Activated naive CD8-positive, alpha-beta T cell treated with anti-CD3 and anti-CD28 coated beads, Interleukin-2, amount 50 U/mL, for 24 hours (primary cell): ENCODE measurements around the gene P2RY2.

Source experiments
- ATAC-seq: fragments of 150-1000 bp; cut with Tn5 transposase; one replicate; pipeline ENCODE4 v1.10.0; 2021
- DNase-seq: peaks from one replicate; pipeline ENCODE4 v3.0.0; 2021
- H3K27ac Mint-ChIP-seq: one replicate; pipeline ENCODE4 v1.8.0; 2021; ENCODE audit warnings: mild to moderate bottlenecking, mixed read lengths
- H3K27me3 Mint-ChIP-seq: one replicate; pipeline ENCODE4 v1.8.0; 2021; ENCODE audit warnings: mixed read lengths
- H3K36me3 Mint-ChIP-seq: one replicate; pipeline ENCODE4 v1.8.0; 2021; ENCODE audit warnings: low read depth, mixed read lengths
- H3K4me1 Mint-ChIP-seq: one replicate; pipeline ENCODE4 v1.8.0; 2021; ENCODE audit warnings: mixed read lengths
- H3K4me3 Mint-ChIP-seq: one replicate; pipeline ENCODE4 v1.8.0; 2021; ENCODE audit warnings: mild to moderate bottlenecking, moderate library complexity, mixed read lengths
- H3K9me3 Mint-ChIP-seq: one replicate; pipeline ENCODE4 v1.8.0; 2021; ENCODE audit warnings: mixed read lengths

P2RY2 gene

DNA sequence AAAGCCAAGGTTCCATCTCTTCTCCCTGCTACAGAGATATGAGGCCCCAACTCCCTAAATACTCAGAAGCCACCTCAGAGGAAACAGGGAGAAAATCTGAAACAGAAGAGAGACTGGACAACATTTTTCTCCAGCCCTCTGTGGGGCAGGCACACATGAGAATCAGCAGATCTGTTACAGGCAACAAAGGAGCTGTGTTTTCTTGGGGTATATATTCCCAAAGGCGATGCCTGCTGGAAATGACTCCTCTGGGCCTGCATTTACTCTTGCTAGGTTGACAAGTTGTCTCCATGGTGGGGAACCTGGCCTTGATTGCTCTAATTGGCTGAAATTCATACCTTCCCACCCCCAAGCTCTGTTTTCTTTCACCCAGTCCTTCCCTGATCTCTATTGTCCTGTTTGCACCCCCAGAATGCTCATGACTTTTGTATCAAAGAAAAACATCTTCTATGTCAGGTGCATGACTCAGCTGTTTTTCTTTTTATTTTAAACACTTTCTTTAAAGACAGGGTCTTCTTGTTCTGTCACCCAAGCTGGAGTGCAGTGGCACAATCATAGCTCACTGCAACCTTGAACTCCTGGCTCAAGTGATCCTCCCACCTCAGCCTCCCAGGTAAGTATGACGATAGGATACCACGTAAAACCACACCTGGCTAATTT is 30.6 kb downstream of the P2RY2 start:
- ATAC-seq (no peak), DNase-seq (no peak)
- H3K36me3 Mint-ChIP-seq, result no peaks in the 10 kb centered on the region
- no peaks in the 10 kb centered on the region for H3K27me3 Mint-ChIP-seq
- no peak overlapping the region for H3K4me3 Mint-ChIP-seq
- H3K4me1 Mint-ChIP-seq, result peaks cover 7% of the 10 kb centered on the region
- H3K9me3 Mint-ChIP-seq, result no peaks in the 10 kb centered on the region
- no peak overlapping the region for H3K27ac Mint-ChIP-seq

DNA sequence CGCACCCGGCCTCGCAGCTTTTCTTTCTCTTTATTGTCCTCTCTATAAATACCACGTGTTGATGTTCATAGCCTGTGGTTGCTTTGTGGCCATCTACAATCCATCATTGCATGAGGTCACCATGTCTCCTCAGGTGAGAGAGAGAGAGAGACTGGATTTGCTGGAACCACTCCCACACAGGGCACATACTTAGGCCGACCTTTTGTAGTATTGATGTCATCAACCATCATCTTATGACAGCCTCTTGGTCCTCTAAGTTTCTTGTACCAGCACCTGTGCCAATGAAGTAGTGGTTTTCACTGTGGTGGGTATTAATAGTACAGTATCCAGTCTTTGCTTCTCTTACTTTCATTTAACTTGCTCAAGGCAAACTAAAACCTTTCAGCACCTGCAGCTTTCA is 31.2 kb downstream of the P2RY2 start:
- ATAC-seq, result peak; percentile 70
- no peaks in the 10 kb centered on the region for H3K9me3 Mint-ChIP-seq
- H3K4me1 Mint-ChIP-seq, result peaks cover 7% of the 10 kb centered on the region
- no peak overlapping the region for H3K27ac Mint-ChIP-seq
- H3K27me3 Mint-ChIP-seq, result no peaks in the 10 kb centered on the region
- no peaks in the 10 kb centered on the region for H3K36me3 Mint-ChIP-seq
- no peak overlapping the region for H3K4me3 Mint-ChIP-seq
- no peak for DNase-seq

DNA sequence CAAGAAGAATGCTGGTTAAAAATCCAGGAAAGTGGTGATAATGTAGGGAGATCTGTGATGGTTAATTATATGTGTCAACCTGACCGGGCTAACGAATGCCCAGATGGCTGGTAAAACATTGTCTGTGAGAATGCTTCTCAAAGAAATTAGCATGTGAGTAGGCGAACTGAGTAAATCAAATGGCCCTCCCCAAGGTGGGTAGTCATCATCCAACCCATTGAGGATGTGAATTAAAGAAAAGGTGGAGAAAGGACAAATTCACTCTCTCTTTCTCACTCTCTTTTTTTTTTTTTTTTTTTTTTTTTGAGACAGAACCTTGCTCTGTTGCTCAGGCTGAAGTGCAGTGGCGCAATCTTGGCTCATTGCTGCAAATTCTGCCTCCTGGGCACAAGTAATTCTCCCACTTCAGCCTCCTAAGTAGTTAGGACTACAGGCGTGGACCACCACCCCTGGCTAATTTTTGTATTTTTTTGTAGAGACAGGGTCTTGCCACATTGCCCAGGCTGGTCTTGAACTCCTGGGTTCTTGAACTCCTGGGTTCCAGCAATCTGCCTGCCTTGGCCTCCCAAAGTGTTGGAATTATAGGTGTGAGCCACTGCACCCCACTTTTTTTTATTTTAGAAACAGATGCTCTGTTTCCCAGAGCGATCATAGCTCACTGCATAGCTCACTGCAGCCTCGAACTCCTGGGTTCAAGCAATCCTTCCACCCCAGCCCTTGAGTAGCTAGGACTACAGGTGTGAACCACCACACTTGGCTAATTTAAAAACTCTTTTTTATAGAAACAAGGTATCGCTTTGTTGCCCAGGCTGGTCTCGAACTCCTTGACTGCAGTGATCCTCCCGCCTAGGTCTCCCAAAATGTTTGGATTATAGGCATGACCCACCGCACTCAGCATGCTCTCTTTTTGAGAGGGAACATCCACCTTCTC is 32.0 kb downstream of the P2RY2 start:
- no peak for DNase-seq
- Mint-ChIP-seq H3K4me3 (no peak overlapping the region), H3K9me3 (no peaks in the 10 kb centered on the region), H3K27me3 (no peaks in the 10 kb centered on the region), H3K4me1 (peaks cover 7% of the 10 kb centered on the region), H3K36me3 (no peaks in the 10 kb centered on the region), H3K27ac (no peak overlapping the region)
- ATAC-seq, result no peak

DNA sequence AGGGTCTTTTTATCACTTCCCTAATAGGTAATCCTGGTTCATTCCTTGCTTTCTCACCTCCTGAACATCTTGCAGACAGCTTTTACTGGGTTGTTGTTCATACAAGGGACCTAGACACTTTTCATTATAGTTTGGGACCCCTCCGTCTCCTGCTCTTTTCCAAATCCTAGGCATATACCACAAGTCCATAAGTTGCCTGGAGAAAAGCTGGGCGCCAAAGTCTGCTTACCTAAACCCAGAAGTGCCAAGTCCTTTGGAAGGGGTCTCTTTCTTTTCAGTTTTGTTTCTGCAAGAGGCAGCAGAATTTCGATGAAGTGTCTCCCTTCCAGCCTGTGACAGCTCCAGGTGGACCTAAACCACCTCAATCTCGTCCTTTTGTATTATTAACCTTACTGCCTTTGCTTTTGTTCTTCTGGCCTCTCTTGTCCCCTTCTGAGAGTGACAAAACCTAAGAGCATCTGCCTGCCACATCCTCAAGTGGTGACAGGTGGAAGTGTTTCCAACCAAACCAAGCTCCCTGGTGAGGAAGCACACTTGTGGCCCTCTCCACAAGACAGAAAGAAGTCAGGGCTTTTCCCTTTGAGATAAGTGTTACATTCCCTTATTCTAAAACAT is 34.6 kb downstream of the P2RY2 start:
- Mint-ChIP-seq H3K4me3 (no peak overlapping the region), H3K36me3 (no peaks in the 10 kb centered on the region), H3K27me3 (no peaks in the 10 kb centered on the region), H3K9me3 (no peaks in the 10 kb centered on the region), H3K4me1 (peaks cover 7% of the 10 kb centered on the region), H3K27ac (no peak overlapping the region)
- DNase-seq, result no peak
- peak; percentile 38 for ATAC-seq

DNA sequence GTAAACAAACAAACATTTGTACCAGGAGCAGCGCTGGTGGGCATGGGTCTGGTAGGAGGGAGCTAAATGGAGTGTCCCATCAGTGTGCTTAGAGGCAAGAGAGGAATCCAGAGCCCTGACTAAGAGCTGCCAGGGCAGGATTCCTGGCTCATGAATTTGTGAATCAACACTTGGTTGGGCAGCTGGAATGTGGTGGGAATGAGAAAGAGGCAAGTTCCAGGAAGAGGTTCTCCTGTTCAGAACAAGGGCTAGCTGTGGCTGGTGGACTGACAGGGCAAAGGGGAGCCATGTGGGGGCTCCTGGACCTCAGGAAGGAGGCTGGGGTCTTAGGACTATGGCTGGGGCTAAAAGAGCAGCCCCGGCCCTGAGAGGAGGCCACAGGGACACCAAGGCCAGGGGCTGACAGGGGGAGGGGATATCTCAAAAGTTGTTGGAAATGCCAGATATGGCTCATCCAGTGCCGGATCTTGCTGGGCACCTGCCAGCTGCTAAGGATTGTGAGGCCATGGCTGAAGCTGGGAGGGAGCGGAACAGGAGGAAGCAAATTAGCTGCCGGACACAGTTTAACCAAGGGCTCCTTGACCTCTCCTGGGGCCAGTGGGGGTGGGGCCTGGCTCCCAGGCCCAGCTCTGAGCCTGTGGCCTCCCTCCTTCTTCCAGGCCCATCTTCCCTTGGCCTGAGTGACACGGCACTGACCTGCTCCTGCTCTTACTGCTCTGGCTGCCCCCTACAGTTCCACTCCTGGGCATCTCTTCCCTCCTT is 39.4 kb downstream of the P2RY2 start:
- ATAC-seq, result no peak
- H3K36me3 Mint-ChIP-seq, result no peaks in the 10 kb centered on the region
- H3K4me3 Mint-ChIP-seq, result no peak overlapping the region
- no peaks in the 10 kb centered on the region for H3K9me3 Mint-ChIP-seq
- no peak for DNase-seq
- H3K4me1 Mint-ChIP-seq, result no peaks in the 10 kb centered on the region
- no peak overlapping the region for H3K27ac Mint-ChIP-seq
- no peaks in the 10 kb centered on the region for H3K27me3 Mint-ChIP-seq

DNA sequence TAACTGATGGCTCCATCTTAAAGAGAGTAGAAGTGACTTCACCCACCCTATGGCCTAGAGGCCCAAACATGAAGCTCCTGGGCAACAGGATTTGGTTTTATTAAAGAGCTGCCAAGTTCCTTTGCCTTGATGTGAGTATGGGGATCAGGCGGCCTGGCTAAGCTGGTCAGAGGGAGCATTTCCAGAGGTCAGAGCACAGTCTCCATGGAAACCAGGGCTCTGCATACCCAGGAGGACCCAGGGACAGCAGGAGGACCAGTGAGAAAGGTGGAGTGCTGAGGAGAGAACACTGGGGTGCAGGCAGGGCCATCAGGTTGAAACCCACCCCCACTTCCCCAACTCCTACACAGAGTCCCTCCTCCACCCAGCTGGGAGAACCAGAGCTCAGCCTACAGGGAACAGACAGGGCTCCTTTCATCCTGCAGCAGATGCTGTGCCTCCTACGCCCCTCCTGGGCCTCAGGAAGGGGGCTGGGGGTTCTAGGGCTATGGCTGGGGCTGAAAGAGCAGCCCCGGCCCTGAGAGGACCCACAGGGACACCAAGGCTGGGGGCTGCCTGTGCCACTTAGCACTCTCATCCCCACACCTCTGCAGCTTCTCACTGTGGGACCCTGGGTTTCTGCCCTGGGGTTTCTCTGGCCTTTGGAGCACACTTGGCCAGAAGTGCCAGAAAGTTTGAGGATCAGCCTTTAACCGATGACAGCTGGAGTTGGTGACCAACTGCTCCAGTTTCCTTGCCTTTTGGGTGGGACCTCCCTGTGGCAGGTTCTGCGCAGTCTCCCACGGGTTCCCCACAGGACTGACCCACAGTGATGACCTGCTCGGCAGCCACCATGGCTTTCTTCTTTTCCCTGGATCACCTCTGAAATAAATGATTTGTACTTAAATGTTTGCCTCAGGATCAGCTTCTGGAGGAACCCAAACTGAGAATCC is 40.3 kb downstream of the P2RY2 start:
- no peaks in the 10 kb centered on the region for H3K36me3 Mint-ChIP-seq
- no peak overlapping the region for H3K4me3 Mint-ChIP-seq
- no peaks in the 10 kb centered on the region for H3K9me3 Mint-ChIP-seq
- no peak for DNase-seq
- no peak overlapping the region for H3K27ac Mint-ChIP-seq
- no peak for ATAC-seq
- no peaks in the 10 kb centered on the region for H3K4me1 Mint-ChIP-seq
- H3K27me3 Mint-ChIP-seq, result peaks cover 7% of the 10 kb centered on the region

DNA sequence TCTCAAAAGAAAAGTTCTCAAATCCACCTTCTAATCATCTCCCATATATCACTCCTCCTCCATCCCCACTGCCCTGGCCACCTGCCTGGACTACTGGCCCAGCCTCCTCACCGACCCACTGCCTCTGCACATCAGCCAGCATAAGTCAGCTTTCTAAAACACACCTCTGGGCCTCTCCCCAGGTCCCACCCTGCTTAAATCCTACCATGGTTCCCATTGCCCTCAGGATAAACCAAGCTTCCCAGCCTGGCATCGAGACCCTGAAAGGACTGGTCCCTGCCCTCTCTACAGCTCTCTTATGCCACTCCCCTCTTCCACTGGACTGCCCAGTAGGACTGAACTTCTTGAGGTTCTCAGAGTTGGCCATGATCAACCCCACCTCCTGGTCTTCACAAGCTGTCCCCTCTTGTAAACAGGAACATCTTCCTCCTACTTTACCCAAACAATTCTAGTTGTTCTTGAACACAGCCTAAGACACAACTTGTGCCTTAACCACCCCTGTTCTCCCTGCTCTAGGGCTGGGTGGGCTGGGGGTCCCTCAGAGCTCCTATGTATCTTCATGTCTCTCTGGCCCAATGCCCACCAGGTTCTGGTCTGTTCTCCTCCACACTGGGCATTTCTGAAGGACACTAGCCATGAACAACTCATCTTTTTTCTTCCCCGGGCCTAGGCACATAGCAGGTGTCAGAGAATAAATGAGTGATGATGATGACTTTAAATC is 41.5 kb downstream of the P2RY2 start:
- no peak for DNase-seq
- H3K4me3 Mint-ChIP-seq, result no peak overlapping the region
- H3K27me3 Mint-ChIP-seq, result peaks cover 15% of the 10 kb centered on the region
- no peaks in the 10 kb centered on the region for H3K9me3 Mint-ChIP-seq
- no peak for ATAC-seq
- H3K4me1 Mint-ChIP-seq, result no peaks in the 10 kb centered on the region
- H3K36me3 Mint-ChIP-seq, result no peaks in the 10 kb centered on the region
- H3K27ac Mint-ChIP-seq, result no peak overlapping the region

DNA sequence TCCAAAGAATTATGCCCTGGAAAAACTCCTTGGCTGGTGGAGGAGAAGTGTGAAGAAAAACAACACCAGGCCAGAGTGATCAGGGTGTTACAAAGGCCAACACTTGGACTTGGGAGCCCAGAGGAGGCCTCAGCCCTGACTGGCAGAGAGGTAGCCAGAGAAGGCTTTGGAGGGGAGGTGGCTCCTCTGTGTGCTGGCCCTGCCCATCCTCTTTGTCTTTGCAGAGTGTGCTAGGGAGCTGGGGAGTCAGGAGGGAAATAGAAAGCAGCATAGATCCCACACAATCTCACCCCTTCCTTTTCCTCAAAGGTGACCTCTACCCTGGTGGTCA is 42.0 kb downstream of the P2RY2 start:
- no peaks in the 10 kb centered on the region for H3K9me3 Mint-ChIP-seq
- ATAC-seq (no peak), DNase-seq (no peak)
- no peaks in the 10 kb centered on the region for H3K36me3 Mint-ChIP-seq
- H3K27me3 Mint-ChIP-seq, result peaks cover 20% of the 10 kb centered on the region
- no peak overlapping the region for H3K27ac Mint-ChIP-seq
- no peak overlapping the region for H3K4me3 Mint-ChIP-seq
- no peaks in the 10 kb centered on the region for H3K4me1 Mint-ChIP-seq

DNA sequence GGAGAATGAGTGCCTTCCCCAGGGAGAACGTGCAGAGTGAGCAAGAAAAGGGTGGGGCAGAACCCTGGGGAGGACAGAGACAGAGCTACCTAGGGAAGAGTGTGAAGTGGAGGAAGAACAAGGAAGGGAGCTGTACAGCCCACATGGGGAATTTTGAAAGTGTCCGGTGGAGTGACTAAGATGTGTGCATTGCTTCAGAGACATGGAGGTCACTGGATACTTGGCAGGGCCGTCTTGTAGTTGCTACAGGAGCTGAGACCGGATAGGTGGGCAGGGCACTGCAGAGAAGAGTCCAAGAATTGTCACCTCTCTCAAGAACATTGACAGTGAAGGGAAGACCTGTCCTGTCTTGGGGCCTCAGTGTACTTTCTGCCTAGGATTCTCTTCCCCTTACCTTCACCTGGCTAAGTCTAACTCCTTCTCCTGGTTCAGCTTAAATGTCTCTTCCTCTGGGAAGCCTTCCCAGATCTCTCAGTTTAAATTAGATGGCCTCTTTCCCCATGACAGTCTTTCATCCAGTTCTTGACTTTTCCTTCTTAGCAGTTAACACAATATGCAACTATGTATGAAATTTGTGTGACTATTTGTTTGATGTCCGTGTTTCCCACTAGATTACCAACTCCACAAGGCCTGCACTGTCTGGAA is 44.9 kb downstream of the P2RY2 start:
- ATAC-seq (no peak), DNase-seq (no peak)
- no peaks in the 10 kb centered on the region for H3K36me3 Mint-ChIP-seq
- no peak overlapping the region for H3K4me3 Mint-ChIP-seq
- H3K27me3 Mint-ChIP-seq, result peaks cover 27% of the 10 kb centered on the region
- H3K9me3 Mint-ChIP-seq, result no peaks in the 10 kb centered on the region
- H3K4me1 Mint-ChIP-seq, result no peaks in the 10 kb centered on the region
- H3K27ac Mint-ChIP-seq, result no peak overlapping the region

DNA sequence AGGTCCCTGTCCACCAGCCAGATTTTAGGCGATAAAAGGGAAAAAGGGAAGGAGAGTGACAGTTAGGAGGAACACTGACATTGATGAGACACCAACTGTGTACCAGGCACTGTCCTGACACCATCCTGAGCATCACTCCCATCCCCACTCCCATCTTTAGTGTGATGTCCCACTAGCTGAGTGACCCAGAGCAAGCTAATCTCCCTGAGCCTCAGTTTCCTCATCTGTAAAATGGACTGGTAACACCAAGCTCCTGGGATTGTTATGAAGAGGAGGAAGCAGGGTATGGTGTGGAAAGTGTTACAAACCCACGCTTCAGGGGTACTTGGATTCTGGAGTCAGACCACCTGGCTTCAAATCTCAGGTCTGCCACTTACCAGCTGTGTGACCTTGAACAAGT is 45.6 kb downstream of the P2RY2 start:
- no peak for DNase-seq
- H3K4me1 Mint-ChIP-seq, result no peaks in the 10 kb centered on the region
- H3K4me3 Mint-ChIP-seq, result no peak overlapping the region
- no peak overlapping the region for H3K27ac Mint-ChIP-seq
- no peaks in the 10 kb centered on the region for H3K9me3 Mint-ChIP-seq
- peaks cover 27% of the 10 kb centered on the region for H3K27me3 Mint-ChIP-seq
- H3K36me3 Mint-ChIP-seq, result no peaks in the 10 kb centered on the region
- ATAC-seq, result no peak

DNA sequence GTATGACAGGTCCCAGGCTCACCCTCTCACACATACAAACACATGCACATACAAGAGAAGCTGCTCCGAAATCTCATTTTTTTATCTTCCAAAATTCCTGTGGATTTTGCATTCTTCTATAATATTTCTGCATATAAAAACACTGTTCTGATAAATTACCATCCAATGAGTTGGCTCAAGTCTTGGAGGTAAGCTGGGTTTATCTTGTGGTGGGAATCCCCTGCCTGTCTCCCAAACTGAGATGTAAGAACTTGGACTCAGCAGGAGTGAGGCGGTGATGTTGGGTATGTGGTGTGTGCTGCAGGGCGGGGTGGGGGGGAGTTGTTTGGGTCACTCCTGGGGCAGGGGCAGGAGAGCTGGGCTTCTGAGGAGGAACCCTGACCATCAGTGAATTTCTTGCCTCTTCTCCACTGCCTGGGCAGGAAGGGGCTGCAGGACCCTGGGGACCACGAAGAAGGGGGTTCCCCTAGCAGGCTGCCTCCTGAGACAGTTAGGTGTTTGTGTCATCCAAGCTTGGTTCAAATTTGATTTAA is 47.3 kb downstream of the P2RY2 start:
- peaks cover 27% of the 10 kb centered on the region for H3K27me3 Mint-ChIP-seq
- H3K9me3 Mint-ChIP-seq, result no peaks in the 10 kb centered on the region
- H3K36me3 Mint-ChIP-seq, result no peaks in the 10 kb centered on the region
- no peak for ATAC-seq
- no peak overlapping the region for H3K4me3 Mint-ChIP-seq
- DNase-seq, result no peak
- H3K27ac Mint-ChIP-seq, result no peak overlapping the region
- H3K4me1 Mint-ChIP-seq, result no peaks in the 10 kb centered on the region

DNA sequence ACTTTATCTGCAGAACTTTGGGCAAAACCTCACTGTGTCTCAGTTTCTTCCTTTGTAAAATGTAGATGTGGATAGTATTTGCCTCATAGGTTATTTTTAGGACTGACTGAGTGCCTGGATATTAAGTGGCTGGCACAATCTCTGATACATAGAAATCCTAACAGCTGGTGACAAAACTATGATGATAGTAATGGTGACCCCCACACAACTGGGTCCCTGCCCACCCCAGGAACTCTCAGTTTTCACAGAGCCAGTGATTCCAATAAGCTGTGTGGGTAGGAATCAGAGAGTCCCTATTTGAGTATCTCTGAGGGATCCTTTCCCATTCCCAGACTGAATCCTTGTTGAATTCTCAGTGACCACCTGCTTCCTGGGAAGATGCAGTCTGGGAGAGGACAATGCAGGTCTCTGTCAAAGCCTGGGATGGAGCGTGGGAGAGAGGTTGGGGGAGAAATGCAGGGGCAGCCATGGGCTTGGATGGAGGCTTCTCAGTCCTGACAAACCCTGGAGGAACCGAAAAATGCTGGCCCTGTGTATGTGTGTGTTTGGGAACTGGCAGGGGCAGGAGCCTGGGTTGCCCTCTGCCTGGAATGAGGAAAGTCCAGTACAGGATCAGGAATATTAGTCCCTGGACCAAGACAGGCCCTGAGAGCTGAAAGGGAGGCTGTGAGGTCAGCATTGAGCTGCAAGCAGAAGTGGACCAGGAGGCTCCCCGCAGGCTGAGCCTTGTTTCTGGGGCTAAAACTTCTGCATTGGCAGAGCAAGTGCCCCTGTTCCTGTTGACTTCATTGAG is 48.0 kb downstream of the P2RY2 start:
- no peak overlapping the region for H3K4me3 Mint-ChIP-seq
- ATAC-seq (no peak), DNase-seq (no peak)
- peaks cover 27% of the 10 kb centered on the region for H3K27me3 Mint-ChIP-seq
- H3K27ac Mint-ChIP-seq, result no peak overlapping the region
- no peaks in the 10 kb centered on the region for H3K9me3 Mint-ChIP-seq
- H3K36me3 Mint-ChIP-seq, result no peaks in the 10 kb centered on the region
- H3K4me1 Mint-ChIP-seq, result no peaks in the 10 kb centered on the region
